Measurements from ENCODE around the gene PDZRN3. TPM values are rescaled to one million over a fixed set of nuclear protein-coding genes. Genes with fewer than 3 reads are reported as not detected.

Gene PDZRN3
- total RNA-seq, 1 experiment from 2014 or later = 0.24 TPM

DNA sequence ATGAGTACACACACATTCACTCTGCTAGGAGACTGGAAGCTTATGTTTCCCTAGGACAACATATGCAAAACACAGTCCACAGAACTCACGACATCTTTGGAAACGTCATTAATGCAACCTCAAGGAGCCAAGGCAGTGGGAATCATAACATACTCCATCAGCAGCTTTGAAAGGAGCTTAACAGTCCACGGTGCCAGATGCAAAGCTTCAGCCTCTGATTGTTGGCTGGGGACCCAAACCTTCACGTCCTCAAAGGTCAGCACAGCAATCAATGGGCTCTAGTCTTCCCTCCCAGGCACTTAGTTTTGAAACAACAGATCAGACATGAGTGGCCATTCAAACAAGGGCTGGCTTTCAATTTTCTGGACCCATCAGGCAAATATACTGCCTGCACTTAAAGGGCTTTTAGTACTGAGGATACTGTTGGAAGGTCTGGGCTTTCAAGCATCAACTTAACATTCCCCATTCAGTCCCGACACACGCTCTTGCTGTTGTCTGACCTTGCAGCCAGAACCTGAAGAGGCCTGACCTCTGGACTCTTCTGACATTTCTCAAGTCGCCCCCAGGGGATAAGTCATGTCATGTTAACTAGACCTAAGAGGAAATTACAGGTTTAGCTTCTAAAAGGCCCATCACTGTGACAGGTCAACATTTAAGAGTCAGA lies 223.0 kb downstream of the PDZRN3 start:
- TF ChIP-seq, protein P1, sequence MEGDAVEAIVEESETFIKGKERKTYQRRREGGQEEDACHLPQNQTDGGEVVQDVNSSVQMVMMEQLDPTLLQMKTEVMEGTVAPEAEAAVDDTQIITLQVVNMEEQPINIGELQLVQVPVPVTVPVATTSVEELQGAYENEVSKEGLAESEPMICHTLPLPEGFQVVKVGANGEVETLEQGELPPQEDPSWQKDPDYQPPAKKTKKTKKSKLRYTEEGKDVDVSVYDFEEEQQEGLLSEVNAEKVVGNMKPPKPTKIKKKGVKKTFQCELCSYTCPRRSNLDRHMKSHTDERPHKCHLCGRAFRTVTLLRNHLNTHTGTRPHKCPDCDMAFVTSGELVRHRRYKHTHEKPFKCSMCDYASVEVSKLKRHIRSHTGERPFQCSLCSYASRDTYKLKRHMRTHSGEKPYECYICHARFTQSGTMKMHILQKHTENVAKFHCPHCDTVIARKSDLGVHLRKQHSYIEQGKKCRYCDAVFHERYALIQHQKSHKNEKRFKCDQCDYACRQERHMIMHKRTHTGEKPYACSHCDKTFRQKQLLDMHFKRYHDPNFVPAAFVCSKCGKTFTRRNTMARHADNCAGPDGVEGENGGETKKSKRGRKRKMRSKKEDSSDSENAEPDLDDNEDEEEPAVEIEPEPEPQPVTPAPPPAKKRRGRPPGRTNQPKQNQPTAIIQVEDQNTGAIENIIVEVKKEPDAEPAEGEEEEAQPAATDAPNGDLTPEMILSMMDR (conservative IDR thresholded peaks at IDR 0.05; ENCODE audit: low read depth, low read length) = no peak
- no peak for TF ChIP-seq EZH2 (IDR thresholded peaks at IDR 0.05; ENCODE audit: borderline replicate concordance, low read depth, low read length, poor library complexity, severe bottlenecking)
- Histone ChIP-seq H3K27me3 (replicated peaks; ENCODE audit: insufficient read depth, low read depth, low read length, poor library complexity) (no peaks in the 10 kb centered on the region), H3K27ac (ENCODE audit: low read depth, low read length, poor library complexity, severe bottlenecking) (no peak overlapping the region), H3K4me1 (ENCODE audit: insufficient read depth, low read length, poor library complexity, severe bottlenecking) (peaks cover 9% of the 10 kb centered on the region), H3K36me3 (ENCODE audit: insufficient read depth, low read length, poor library complexity, severe bottlenecking) (no peaks in the 10 kb centered on the region), H3K9me3 (ENCODE audit: low read depth, low read length, poor library complexity, severe bottlenecking) (no peaks in the 10 kb centered on the region), H3K4me3 (ENCODE audit: low read depth, low read length, poor library complexity, severe bottlenecking) (no peak overlapping the region)
- ChIA-PET POLR2A (ENCODE audit: low non-redundant PET) (no interaction called here), CTCF (no interaction called here)
- no peak for DNase-seq (ENCODE audit: low spot score)
- intact Hi-C loops (cut with micrococcal nuclease; ENCODE audit: unreplicated experiment) = no loop called here
- no TSS peak for BruUV-seq (replicated peaks)

DNA sequence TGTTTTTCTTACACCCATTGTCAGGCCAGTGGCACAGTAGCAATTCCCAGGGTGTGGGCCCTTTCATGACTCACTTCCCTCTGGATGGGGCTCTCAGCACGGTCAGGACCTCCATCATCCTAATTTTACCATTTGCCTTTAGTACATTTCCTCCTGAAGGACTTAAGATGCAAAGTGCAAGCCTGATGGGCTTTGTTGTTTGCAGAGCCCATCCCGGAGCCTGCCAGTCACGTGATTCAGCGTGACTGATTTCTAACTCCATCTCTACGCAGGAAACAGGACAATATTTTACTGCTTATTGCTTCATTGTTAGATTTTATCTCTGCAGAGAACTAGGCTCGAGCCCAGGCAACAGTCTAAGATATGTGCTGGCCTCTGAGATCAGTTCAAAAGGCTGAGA lies 223.7 kb downstream of the PDZRN3 start:
- H3K4me3 ChIP-seq (ENCODE audit: low read depth, low read length, poor library complexity, severe bottlenecking) = no peak overlapping the region
- peak; percentile 43 for DNase-seq (ENCODE audit: low spot score)
- ChIA-PET CTCF (no interaction called here), POLR2A (ENCODE audit: low non-redundant PET) (no interaction called here)
- peaks cover 9% of the 10 kb centered on the region for H3K4me1 ChIP-seq (ENCODE audit: insufficient read depth, low read length, poor library complexity, severe bottlenecking)
- no peaks in the 10 kb centered on the region for H3K36me3 ChIP-seq (ENCODE audit: insufficient read depth, low read length, poor library complexity, severe bottlenecking)
- no peaks in the 10 kb centered on the region for H3K9me3 ChIP-seq (ENCODE audit: low read depth, low read length, poor library complexity, severe bottlenecking)
- no peak overlapping the region for H3K27ac ChIP-seq (ENCODE audit: low read depth, low read length, poor library complexity, severe bottlenecking)
- intact Hi-C loops (cut with micrococcal nuclease; ENCODE audit: unreplicated experiment) = no loop called here
- BruUV-seq (replicated peaks) = no TSS peak
- H3K27me3 ChIP-seq (replicated peaks; ENCODE audit: insufficient read depth, low read depth, low read length, poor library complexity) = no peaks in the 10 kb centered on the region
- TF ChIP-seq EZH2 (IDR thresholded peaks at IDR 0.05; ENCODE audit: borderline replicate concordance, low read depth, low read length, poor library complexity, severe bottlenecking) = no peak
- TF ChIP-seq, protein P1 (conservative IDR thresholded peaks at IDR 0.05; ENCODE audit: low read depth, low read length) = no peak

- Histone ChIP-seq H3K9me3 (ENCODE audit: low read depth, low read length, poor library complexity, severe bottlenecking) (no peaks in the 10 kb centered on the region), H3K36me3 (ENCODE audit: insufficient read depth, low read length, poor library complexity, severe bottlenecking) (no peaks in the 10 kb centered on the region), H3K4me3 (ENCODE audit: low read depth, low read length, poor library complexity, severe bottlenecking) (no peak overlapping the region), H3K27ac (ENCODE audit: low read depth, low read length, poor library complexity, severe bottlenecking) (no peak overlapping the region), H3K27me3 (replicated peaks; ENCODE audit: insufficient read depth, low read depth, low read length, poor library complexity) (no peaks in the 10 kb centered on the region), H3K4me1 (ENCODE audit: insufficient read depth, low read length, poor library complexity, severe bottlenecking) (peaks cover 6% of the 10 kb centered on the region)
- CTCF ChIA-PET = no interaction called here
- no TSS peak for BruUV-seq (replicated peaks)
- DNase-seq (ENCODE audit: low spot score) = no peak
- TF ChIP-seq, protein P1 (conservative IDR thresholded peaks at IDR 0.05; ENCODE audit: low read depth, low read length) = no peak
- intact Hi-C loops (cut with micrococcal nuclease; ENCODE audit: unreplicated experiment) = no loop called here
- POLR2A ChIA-PET (ENCODE audit: low non-redundant PET) = no interaction called here
These were observed 225.0 kb downstream of the PDZRN3 start for GRCh38 chr3:73399666-73400253.

Data from A673 (cell line).